GM12801 (cell line): Measurements from ENCODE around the gene KLHL6.

Experiments used
- TF ChIP-seq, protein P1 (sequence below): IDR thresholded peaks from one replicate; pipeline ENCODE4 v1.5.1; 2011; ENCODE audit warnings: control low read depth; ENCODE audit not compliant: insufficient read length; ENCODE audit errors: extremely low read depth

The KLHL6 gene

GRCh38 chr3:183494341-183494740 lies 61.2 kb downstream of the KLHL6 start:
- TF ChIP-seq, protein P1, sequence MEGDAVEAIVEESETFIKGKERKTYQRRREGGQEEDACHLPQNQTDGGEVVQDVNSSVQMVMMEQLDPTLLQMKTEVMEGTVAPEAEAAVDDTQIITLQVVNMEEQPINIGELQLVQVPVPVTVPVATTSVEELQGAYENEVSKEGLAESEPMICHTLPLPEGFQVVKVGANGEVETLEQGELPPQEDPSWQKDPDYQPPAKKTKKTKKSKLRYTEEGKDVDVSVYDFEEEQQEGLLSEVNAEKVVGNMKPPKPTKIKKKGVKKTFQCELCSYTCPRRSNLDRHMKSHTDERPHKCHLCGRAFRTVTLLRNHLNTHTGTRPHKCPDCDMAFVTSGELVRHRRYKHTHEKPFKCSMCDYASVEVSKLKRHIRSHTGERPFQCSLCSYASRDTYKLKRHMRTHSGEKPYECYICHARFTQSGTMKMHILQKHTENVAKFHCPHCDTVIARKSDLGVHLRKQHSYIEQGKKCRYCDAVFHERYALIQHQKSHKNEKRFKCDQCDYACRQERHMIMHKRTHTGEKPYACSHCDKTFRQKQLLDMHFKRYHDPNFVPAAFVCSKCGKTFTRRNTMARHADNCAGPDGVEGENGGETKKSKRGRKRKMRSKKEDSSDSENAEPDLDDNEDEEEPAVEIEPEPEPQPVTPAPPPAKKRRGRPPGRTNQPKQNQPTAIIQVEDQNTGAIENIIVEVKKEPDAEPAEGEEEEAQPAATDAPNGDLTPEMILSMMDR, result no peak

GRCh38 chr3:183493296-183494045 lies 62.0 kb downstream of the KLHL6 start:
- TF ChIP-seq, protein P1, result no peak

GRCh38 chr3:183492849-183493179 lies 62.7 kb downstream of the KLHL6 start:
- TF ChIP-seq, protein P1, result no peak

- TF ChIP-seq, protein P1, result no peak
These were observed 63.3 kb downstream of the KLHL6 start for GRCh38 chr3:183491923-183492848.

GRCh38 chr3:183491109-183491922 lies 64.2 kb downstream of the KLHL6 start:
- TF ChIP-seq, protein P1, result no peak

DNA sequence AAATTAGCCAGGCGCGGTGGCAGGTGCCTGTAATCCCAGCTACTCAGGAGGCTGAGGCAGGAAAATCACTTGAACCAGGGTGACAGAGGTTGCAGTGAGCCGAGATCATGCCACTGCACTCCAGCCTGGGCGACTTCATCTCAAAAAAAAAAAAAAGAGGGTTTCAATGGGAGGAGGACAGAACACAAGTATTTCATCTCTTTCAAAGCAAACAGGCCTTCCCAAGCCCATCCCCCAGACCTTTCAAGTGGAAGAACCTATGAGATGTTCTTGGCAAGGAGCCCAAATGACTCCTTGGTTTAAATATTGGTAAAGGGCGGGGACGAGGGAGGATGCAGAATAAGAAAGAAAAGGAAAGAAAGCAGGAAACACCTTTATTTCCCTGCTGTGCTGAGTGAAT lies 64.9 kb downstream of the KLHL6 start:
- TF ChIP-seq, protein P1, result no peak

GRCh38 chr3:183490211-183490601 lies 65.3 kb downstream of the KLHL6 start:
- TF ChIP-seq, protein P1, result no peak
